ENCODE results near the gene ARMC9.

Gene ARMC9

GRCh38 chr2:231198291-231199173 is at the start of gene ARMC9:
Gene ARMC9 (plus strand): TSS chr2:231198631. CDS start chr2:231206239, 7,608 bp downstream.
- H3K27me3 ChIP-seq (ENCODE audit: control insufficient read depth in 1 of 2, insufficient read depth in 2 of 2, low read length in 2 of 2), result no peaks in the 10 kb centered on the region
- H3K36me3 ChIP-seq (ENCODE audit: insufficient read depth, low read length), result no peaks in the 10 kb centered on the region
- H3K4me1 ChIP-seq (ENCODE audit: insufficient read depth, low read length), result peaks cover 19% of the 10 kb centered on the region
- H3K4me3 ChIP-seq (ENCODE audit: low read depth in 1 of 2, low read length in 2 of 2), result peak within 1 kb of the TSS; percentile 73 to 94
- H3K27ac ChIP-seq (ENCODE audit: low read depth, low read length), result peak within 1 kb of the TSS; percentile 73
- H3K9ac ChIP-seq (ENCODE audit: low read length), result peak within 1 kb of the TSS; percentile 56
- no peaks in the 10 kb centered on the region for H3K9me3 ChIP-seq (ENCODE audit: low read length)

DNA sequence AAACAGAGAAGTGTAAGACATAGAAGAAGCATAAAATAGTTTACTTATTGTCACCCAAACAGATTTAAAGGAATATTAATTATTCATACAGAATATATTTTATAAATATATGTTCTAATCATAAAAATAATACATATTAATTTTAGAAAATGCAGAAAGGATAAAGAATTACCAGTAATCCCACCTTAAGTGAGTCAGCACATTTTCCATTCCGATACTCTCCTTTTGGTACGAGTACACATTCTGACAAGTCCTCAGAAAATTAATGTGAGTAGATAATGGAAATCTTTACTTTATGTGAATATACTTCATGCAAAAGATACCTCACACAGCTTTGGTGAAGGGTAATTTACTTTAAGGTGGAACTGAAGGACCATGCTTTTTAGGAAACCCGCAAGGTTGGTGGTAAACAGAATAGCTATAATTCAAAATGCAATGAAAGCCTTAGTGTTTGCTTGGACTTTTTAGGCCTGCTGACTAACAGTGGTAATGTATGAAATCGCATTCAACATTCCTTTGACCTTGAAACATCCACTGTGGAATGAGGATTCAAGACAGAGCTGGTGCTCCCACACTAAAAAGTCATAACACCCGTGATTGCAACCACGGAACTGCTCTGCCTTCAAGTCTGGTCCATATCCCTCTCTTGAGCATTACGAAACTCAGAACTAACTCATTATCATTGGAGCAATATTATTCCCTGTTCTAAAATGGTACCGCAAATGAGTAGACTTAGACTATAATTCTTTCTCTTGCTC is 45.5 kb upstream of the ARMC9 start:
- no peak overlapping the region for H3K27ac ChIP-seq (ENCODE audit: low read depth, low read length)
- H3K4me1 ChIP-seq (ENCODE audit: insufficient read depth, low read length), result peaks cover 4% of the 10 kb centered on the region
- H3K4me3 ChIP-seq (ENCODE audit: low read depth in 1 of 2, low read length in 2 of 2), result no peak overlapping the region
- no peaks in the 10 kb centered on the region for H3K9me3 ChIP-seq (ENCODE audit: low read length)
- H3K9ac ChIP-seq (ENCODE audit: low read length), result no peak overlapping the region
- no peaks in the 10 kb centered on the region for H3K27me3 ChIP-seq (ENCODE audit: control insufficient read depth in 1 of 2, insufficient read depth in 2 of 2, low read length in 2 of 2)
- H3K36me3 ChIP-seq (ENCODE audit: insufficient read depth, low read length), result no peaks in the 10 kb centered on the region

DNA sequence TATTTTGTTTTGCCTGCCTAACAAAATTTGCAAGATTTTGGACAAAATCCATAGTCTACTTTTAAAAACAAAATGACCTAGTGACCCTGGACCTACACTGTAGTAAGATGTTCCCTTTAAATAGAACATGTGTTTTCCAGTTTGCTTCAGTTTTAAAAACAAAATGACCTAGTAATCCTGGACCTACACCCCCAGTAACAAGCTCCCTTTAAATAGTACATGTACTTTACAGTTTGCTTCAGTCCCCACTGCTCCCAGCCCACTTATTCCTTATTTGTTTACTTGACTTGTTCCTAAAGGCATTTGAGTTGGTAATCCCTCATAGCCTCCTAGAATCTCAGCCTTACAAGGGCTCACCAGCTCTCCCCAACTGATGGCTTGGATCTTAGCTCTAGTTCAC is 39.1 kb upstream of the ARMC9 start:
- Histone ChIP-seq H3K4me3 (ENCODE audit: low read depth in 1 of 2, low read length in 2 of 2) (no peak overlapping the region), H3K36me3 (ENCODE audit: insufficient read depth, low read length) (peaks cover 9% of the 10 kb centered on the region), H3K27ac (ENCODE audit: low read depth, low read length) (no peak overlapping the region), H3K9me3 (ENCODE audit: low read length) (no peaks in the 10 kb centered on the region), H3K9ac (ENCODE audit: low read length) (no peak overlapping the region), H3K27me3 (ENCODE audit: control insufficient read depth in 1 of 2, insufficient read depth in 2 of 2, low read length in 2 of 2) (no peaks in the 10 kb centered on the region), H3K4me1 (ENCODE audit: insufficient read depth, low read length) (peaks cover 15% of the 10 kb centered on the region)

DNA sequence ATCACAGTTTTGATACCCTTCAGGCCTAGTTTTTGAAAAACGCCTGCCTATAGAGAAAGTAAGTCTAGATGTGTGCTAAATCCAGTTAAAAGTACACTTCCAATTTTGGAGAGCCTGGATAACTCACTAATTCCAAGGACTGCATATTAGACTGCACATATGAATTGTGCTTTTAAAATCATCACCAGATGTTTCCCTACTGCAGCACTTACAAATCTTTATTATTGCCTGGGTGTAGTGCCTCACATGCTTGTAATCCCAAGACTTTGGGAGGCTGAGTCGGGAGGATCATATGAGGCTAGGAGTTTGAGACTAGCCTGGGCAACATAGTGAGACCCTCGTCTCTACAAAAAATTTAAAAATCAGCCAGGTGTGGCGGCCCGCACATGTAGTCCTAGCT is 37.7 kb upstream of the ARMC9 start:
- no peak overlapping the region for H3K4me3 ChIP-seq (ENCODE audit: low read depth in 1 of 2, low read length in 2 of 2)
- no peaks in the 10 kb centered on the region for H3K9me3 ChIP-seq (ENCODE audit: low read length)
- H3K27me3 ChIP-seq (ENCODE audit: control insufficient read depth in 1 of 2, insufficient read depth in 2 of 2, low read length in 2 of 2), result no peaks in the 10 kb centered on the region
- H3K9ac ChIP-seq (ENCODE audit: low read length), result no peak overlapping the region
- H3K36me3 ChIP-seq (ENCODE audit: insufficient read depth, low read length), result peaks cover 10% of the 10 kb centered on the region
- no peak overlapping the region for H3K27ac ChIP-seq (ENCODE audit: low read depth, low read length)
- H3K4me1 ChIP-seq (ENCODE audit: insufficient read depth, low read length), result peaks cover 15% of the 10 kb centered on the region

DNA sequence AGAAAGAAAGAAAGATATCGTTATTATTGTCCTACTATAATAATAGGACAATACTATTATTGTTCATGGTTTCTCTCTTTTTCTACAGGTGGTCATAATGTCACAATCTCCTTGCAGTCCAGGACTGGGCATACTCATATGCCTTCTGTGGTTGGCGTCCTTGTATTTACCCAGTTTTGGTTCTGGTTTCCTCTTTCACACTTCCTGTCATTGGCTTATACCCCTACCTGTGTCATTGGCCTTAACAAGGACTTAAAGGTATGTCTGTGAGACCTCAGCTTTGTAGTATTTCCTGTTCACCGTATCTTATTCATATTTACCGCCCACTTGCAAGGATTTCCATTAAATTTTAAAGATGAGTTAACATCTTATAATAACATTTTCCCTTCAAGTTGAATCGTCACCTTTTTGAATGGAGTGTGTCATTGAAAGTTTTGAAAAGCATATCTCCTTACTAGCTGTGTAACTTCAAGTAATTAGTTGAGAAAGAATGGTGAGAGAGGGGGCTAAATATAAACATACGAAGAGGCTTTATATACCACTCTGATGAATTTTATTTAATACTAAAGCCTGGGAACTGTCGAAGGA is 37.1 kb upstream of the ARMC9 start:
- no peak overlapping the region for H3K27ac ChIP-seq (ENCODE audit: low read depth, low read length)
- no peaks in the 10 kb centered on the region for H3K9me3 ChIP-seq (ENCODE audit: low read length)
- no peak overlapping the region for H3K4me3 ChIP-seq (ENCODE audit: low read depth in 1 of 2, low read length in 2 of 2)
- H3K27me3 ChIP-seq (ENCODE audit: control insufficient read depth in 1 of 2, insufficient read depth in 2 of 2, low read length in 2 of 2), result no peaks in the 10 kb centered on the region
- H3K36me3 ChIP-seq (ENCODE audit: insufficient read depth, low read length), result peaks cover 16% of the 10 kb centered on the region
- H3K9ac ChIP-seq (ENCODE audit: low read length), result no peak overlapping the region
- peaks cover 15% of the 10 kb centered on the region for H3K4me1 ChIP-seq (ENCODE audit: insufficient read depth, low read length)

DNA sequence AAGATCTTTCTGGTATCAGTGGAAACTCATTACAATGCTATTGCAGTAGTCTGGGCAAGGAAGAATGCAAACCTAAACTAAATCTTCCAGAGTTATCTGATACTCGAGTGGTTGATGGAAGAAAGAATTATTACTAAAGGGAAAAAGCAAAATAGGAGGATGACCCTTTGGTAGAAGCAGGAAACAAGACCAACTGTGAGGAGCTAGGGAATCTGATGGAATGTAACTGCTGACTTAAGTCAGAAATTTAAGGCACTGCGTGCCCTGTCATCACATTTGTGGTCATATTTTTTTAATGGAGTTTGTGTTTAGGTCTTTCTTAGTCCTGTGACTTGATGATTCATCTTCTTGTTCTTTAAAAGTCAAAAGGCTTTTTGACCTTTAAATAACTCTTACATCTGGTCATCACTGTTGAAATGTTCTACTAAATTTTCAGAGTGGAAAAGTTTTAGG is 36.5 kb upstream of the ARMC9 start:
- Histone ChIP-seq H3K36me3 (ENCODE audit: insufficient read depth, low read length) (peaks cover 22% of the 10 kb centered on the region), H3K9me3 (ENCODE audit: low read length) (no peaks in the 10 kb centered on the region), H3K4me3 (ENCODE audit: low read depth in 1 of 2, low read length in 2 of 2) (no peak overlapping the region), H3K4me1 (ENCODE audit: insufficient read depth, low read length) (peaks cover 15% of the 10 kb centered on the region), H3K9ac (ENCODE audit: low read length) (no peak overlapping the region), H3K27me3 (ENCODE audit: control insufficient read depth in 1 of 2, insufficient read depth in 2 of 2, low read length in 2 of 2) (no peaks in the 10 kb centered on the region), H3K27ac (ENCODE audit: low read depth, low read length) (no peak overlapping the region)

GRCh38 chr2:231163011-231163410 is 35.4 kb upstream of the ARMC9 start:
- Histone ChIP-seq H3K27ac (ENCODE audit: low read depth, low read length) (no peak overlapping the region), H3K9ac (ENCODE audit: low read length) (no peak overlapping the region), H3K4me3 (ENCODE audit: low read depth in 1 of 2, low read length in 2 of 2) (no peak overlapping the region), H3K9me3 (ENCODE audit: low read length) (no peaks in the 10 kb centered on the region), H3K27me3 (ENCODE audit: control insufficient read depth in 1 of 2, insufficient read depth in 2 of 2, low read length in 2 of 2) (no peaks in the 10 kb centered on the region), H3K36me3 (ENCODE audit: insufficient read depth, low read length) (peaks cover 24% of the 10 kb centered on the region), H3K4me1 (ENCODE audit: insufficient read depth, low read length) (peaks cover 15% of the 10 kb centered on the region)

DNA sequence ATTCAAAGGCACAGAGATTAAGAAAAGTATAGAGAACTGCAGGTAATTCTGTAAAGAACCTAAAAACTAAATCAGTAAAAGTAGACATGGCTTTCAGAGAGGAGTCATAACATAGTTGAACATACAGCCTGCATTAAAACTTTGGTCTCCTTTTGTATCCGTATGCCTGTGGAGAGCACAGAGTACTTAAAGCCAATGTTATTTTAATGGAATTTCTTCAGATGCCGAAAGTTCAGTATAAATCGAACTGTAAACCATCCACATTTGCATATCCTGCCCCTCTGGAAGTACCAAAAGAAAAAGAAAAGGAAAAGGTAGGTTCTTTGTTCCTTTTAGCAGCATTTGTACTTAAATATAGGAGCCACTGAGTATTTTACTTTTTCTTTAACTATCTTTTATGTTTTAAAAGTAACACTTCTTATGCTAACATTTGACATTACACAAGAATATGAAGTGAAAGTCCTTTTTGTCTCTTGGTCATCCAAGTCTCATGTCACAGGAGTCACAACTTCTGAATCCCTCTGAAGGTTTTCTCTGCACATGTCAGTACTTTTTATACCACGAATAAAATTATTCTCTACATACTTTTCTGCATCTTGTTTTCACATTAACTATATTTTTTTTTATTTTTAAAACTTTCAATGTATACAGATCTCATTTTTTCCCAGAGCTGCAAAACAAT is 34.9 kb upstream of the ARMC9 start:
- Histone ChIP-seq H3K36me3 (ENCODE audit: insufficient read depth, low read length) (peaks cover 24% of the 10 kb centered on the region), H3K27ac (ENCODE audit: low read depth, low read length) (no peak overlapping the region), H3K27me3 (ENCODE audit: control insufficient read depth in 1 of 2, insufficient read depth in 2 of 2, low read length in 2 of 2) (no peaks in the 10 kb centered on the region), H3K4me3 (ENCODE audit: low read depth in 1 of 2, low read length in 2 of 2) (no peak overlapping the region), H3K4me1 (ENCODE audit: insufficient read depth, low read length) (peaks cover 15% of the 10 kb centered on the region), H3K9ac (ENCODE audit: low read length) (no peak overlapping the region), H3K9me3 (ENCODE audit: low read length) (no peaks in the 10 kb centered on the region)

DNA sequence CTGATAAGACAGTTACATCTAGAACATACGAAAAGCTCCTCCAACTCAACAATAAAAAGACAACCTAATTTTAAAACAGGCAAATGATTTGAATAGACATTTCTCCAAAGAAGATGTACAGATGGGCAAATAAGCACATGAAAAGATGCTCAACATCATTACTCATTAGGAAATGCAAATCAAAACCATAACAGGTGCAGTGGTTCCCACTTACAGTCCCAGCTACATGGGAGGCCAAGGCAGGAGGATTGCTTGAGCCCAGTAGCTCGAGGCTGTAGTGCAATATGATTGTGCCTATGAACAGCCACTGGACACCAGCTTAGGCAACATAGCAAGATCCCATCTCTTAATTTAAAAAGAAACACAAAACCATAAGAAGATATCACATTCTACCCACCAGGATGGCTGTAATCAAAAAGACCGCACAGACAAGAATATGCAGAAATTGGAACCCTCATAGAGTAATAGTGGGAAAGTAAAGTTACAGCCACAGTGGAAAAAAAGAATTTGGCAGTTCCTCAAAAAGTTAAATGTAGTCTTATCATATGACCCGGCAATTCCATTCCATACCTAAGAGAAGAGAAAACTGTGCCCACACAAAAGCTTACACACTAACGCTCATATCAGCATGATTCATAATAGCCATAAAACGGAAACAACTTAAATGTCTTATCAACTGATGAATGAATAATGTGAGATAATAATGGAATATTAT is 30.5 kb upstream of the ARMC9 start:
- H3K36me3 ChIP-seq (ENCODE audit: insufficient read depth, low read length), result peaks cover 23% of the 10 kb centered on the region

GRCh38 chr2:231168460-231169139 is 29.8 kb upstream of the ARMC9 start:
- H3K4me3 ChIP-seq (ENCODE audit: low read depth in 1 of 2, low read length in 2 of 2), result no peak overlapping the region
- no peak overlapping the region for H3K27ac ChIP-seq (ENCODE audit: low read depth, low read length)
- no peak overlapping the region for H3K9ac ChIP-seq (ENCODE audit: low read length)
- peaks cover 29% of the 10 kb centered on the region for H3K36me3 ChIP-seq (ENCODE audit: insufficient read depth, low read length)
- no peaks in the 10 kb centered on the region for H3K9me3 ChIP-seq (ENCODE audit: low read length)
- H3K27me3 ChIP-seq (ENCODE audit: control insufficient read depth in 1 of 2, insufficient read depth in 2 of 2, low read length in 2 of 2), result no peaks in the 10 kb centered on the region
- H3K4me1 ChIP-seq (ENCODE audit: insufficient read depth, low read length), result no peaks in the 10 kb centered on the region

More for the DNA sequence above, 30.5 kb upstream of the ARMC9 start:
- no peak overlapping the region for H3K9ac ChIP-seq (ENCODE audit: low read length)
- H3K4me1 ChIP-seq (ENCODE audit: insufficient read depth, low read length), result no peaks in the 10 kb centered on the region
- no peaks in the 10 kb centered on the region for H3K9me3 ChIP-seq (ENCODE audit: low read length)
- H3K27me3 ChIP-seq (ENCODE audit: control insufficient read depth in 1 of 2, insufficient read depth in 2 of 2, low read length in 2 of 2), result no peaks in the 10 kb centered on the region
- H3K27ac ChIP-seq (ENCODE audit: low read depth, low read length), result no peak overlapping the region
- no peak overlapping the region for H3K4me3 ChIP-seq (ENCODE audit: low read depth in 1 of 2, low read length in 2 of 2)

Measured in muscle layer of colon (tissue), 2 donors.